Cardiac septum (tissue), 1 donor: ENCODE data around the gene CACNA1C. TPM values are rescaled to one million over a fixed set of nuclear protein-coding genes. Genes with fewer than 3 reads are reported as not detected.
A peak's percentile ranks its signal among the peaks of the same experiment; 100 is the strongest.

ENCODE experiments used
- DNase-seq: peaks from one replicate; pipeline ENCODE4 v3.0.0-alpha.2; 2020; ENCODE audit warnings: low spot score
- intact Hi-C: fragments of 100-400 bp; cut with DNase I; formaldehyde crosslinking; loops from one replicate; pipeline ENCODE4 v1.14.0; 2022
- total RNA-seq: library from RNA; stranded (reverse); fragmentation: NEBNext Ultra II Directional; extraction: Animal tissue kit (Norgen Biotek cat#: 25700); gene quantifications from one replicate; pipeline ENCODE4 v1.2.1, GENCODE V29; 2021
- donor health status: DM: no; HTN: no; CAD: no.

Gene CACNA1C
- total RNA-seq, 1 donor from 2014 or later, result 182 TPM

DNA sequence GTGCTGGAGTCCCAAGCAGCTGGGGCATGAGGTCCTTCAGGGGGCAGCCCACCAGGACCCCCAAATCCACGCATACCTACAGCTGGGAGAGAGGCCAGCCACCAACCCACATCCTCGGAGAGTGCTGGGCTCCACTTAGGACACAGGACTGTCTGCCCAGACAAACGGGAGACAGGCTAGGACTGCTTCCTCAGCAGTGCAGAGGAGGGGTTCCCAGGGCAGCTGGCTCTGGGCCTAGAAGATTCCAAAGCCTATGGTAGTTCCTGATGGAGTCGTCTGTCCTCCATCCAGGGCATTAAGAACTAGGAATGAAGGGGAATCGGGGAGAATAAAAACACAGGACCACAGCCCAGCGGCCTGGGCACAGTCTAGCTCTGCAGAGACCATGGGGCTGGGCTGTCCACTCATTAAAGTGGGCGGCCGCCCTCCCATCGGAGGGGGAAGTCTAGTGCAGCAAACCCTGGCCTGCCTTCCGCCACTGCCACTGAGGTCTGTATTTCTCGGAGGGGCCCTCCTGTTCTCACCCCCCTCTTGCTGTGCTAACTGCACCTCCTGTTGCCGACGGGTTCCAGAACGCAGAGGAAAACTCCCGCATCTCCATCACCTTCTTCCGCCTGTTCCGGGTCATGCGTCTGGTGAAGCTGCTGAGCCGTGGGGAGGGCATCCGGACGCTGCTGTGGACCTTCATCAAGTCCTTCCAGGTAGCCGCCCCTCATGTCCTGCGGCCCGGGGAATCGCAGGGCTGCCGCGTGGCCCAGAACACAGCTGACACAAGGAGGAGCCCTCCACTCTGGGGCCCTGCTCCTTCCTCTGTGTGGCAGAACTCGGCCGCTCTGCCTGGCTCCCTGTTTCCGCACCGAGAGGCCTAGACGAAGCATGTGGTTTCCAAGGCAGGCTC lies 598.5 kb downstream of the CACNA1C start:
- intact Hi-C loops, result no loop called here
- DNase-seq, result peak; percentile 71

DNA sequence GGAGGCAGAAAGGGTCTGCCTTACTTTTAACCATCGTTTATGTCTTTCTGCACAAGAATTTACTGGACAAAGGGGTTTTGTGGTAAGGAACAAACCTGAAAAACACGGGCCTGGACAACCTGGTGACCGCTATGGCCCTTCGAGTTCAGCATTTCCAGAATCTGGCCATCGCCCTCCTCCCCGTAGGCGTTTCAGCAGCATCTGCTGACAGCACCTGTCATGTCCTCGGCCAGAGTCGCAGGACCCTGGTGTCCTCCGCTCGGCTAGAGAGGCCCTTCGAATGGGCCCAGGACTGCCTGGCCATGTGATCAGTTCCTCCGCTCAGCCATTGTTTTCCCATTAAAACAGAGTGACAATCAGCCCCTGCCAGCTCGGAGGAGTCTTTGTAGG lies 599.2 kb downstream of the CACNA1C start:
- intact Hi-C loops, result no loop called here
- peak; percentile 54 for DNase-seq

DNA sequence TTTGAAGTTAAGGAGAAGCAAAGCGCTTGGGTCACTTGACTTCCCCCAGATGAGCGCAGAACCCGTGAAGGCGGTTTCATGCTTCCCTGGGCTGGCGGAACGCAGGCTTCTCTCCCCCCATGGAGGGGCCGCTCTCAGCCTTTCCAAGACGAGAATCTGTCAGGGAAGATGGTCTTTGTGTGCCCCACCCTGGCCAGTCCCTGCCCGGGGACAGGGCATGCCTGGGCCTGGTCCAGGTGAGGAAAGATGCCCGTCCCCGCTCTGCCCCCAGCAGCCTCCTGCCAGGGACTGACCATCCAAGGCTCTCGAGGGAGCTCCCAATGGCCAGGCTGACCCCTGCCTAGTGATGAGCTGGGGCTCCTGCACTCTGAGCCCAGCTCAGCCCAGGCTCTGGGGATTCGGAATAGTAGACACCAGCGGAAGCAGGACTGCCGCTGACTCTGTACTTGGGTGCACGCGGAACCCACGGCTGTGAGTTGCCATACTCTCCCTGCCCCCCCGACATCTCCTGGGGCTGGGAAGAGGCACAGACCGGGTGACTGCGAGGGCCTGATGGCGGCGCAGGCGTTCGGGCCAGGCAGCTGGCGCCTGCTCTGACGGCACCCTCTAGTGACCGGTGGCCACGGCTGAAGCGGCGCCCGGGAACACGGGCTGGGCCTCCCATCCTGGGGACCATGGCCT lies 599.8 kb downstream of the CACNA1C start:
- intact Hi-C loops, result no loop called here
- peak; percentile 71 for DNase-seq

DNA sequence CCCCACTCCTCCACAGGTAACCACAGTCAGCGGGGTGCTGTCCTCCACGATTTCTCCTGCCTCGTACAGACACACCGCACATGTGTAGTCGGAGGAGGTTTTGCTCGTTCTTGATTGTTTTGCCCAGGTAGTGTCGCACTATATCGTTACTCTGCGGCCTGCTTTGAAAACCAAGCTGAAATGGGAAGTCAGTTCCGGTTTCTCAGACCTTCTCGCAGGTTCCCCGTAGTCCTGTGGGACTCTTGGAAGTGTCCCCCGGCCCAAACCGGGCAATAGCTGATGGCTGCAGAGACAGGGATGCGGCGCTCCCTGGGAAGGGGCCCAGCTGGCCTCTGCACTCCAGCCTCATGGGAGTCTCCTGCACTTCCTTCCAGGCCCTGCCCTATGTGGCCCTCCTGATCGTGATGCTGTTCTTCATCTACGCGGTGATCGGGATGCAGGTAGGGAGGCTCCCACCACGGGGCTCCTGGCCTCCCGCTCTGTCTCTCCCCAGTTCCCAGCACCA lies 600.7 kb downstream of the CACNA1C start:
- peak; percentile 24 for DNase-seq
- intact Hi-C loops, result no loop called here

DNA sequence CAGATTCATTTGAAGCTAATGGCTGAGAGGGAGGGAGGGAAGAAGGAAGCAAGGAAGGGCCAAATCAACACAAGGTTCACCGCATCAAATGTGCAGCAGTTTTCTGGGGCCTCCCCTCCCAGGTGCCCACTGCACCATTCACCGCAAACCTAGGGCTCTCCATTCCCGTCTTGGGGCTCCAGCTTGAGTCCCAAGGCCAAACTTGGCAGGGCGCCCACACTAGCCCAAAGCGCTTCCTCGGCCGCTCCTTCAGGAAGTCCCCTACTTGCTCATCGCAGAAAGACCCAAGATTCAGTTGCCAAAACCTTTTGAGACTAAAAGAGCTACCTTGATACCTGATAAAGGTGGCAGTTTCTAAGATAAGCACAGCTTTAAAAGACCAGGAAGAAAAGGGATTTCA lies 601.5 kb downstream of the CACNA1C start:
- peak; percentile 67 for DNase-seq
- intact Hi-C loops, result no loop called here

DNA sequence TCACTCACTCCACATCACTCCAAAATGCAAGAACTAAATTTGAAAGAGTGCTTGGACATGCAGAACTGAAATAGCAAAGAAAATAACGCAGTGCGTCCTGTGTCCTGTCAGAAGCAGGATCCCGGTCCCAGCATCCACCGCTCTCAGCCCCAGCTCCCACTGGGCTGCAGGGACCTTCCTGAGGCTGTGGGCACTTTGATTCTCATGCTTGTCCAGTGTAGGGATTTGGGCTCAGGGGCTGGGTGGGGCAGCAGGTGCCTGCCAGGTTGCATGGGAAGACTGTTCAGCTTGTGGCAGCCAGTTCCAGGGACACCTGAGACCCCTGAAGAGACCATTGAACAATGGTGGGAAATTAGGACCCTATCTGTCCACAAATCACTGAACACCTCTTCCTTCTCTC lies 602.0 kb downstream of the CACNA1C start:
- intact Hi-C loops, result no loop called here

DNA sequence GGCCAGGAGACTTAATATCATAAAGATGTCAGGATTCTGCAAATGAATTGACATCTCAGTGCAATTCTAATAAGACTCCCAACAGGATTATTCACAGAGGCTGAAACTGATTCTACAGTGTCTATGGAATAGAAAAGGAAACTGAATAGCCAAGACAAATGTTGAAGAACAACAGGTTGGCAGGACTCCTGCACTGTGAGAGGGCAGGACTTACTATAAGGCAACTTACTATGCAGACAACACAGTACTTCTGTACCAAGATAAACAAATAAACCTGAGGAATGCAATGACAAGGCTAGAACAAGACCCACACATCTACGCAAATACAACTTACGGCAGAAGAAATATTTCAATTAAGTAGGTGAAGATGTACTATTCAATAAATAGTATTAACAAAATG lies 609.7 kb downstream of the CACNA1C start:
- DNase-seq, result no peak
- intact Hi-C loops, result no loop called here

More for the DNA sequence above, 602.0 kb downstream of the CACNA1C start:
- peak; percentile 41 for DNase-seq

DNA sequence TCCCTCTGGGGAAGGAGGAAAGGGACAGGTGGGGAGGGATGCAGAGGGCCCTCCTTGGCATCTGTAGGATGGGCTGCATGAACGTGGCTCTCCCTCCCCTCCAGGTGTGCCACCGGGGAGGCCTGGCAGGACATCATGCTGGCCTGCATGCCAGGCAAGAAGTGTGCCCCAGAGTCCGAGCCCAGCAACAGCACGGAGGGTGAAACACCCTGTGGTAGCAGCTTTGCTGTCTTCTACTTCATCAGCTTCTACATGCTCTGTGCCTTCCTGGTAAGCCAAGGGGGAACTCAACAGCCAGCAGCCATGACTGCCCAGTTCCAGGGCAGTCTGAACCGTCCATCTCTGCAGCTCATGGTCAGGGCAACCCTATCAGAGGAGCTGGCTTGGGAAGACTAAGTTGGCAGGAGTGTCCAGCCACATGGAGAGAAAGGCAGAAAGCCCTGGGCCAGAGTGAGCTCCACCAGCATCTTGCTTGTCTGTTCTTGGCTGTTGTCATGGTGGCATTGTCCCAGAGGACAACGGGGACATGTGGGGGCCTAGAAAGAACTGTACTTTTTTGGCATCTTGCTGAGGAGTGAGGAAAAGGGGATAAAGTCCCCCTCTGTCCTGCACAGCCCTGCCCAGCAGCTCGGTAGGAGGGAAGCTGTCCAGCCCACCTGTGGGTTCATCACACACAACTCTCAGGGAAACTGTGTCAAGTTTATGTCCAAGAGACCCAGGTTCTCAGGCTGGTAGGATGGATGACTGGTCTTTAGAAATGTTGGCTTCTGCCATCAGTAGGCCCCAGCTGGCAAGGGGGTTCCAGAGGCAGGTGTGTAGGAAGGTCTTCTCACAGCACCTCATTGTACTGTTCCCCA lies 612.2 kb downstream of the CACNA1C start:
- DNase-seq, result no peak
- intact Hi-C loops, result no loop called here

DNA sequence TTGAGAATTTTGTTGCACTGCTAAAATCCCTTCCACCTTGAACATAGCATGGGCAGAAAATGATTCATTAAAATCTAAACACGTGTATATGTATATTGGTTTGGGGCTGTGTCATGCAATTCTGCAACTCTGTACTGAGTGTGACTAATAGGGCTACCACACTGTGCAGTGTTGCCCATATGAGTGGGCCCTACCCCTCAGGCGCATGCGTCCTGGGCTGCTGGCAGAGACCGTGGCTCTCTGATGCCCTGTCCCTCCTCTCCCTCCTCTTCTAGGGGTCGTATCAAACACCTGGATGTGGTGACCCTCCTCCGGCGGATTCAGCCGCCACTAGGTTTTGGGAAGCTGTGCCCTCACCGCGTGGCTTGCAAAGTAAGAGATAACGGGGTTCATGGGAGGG lies 613.6 kb downstream of the CACNA1C start:
- no peak for DNase-seq
- intact Hi-C loops, result no loop called here

DNA sequence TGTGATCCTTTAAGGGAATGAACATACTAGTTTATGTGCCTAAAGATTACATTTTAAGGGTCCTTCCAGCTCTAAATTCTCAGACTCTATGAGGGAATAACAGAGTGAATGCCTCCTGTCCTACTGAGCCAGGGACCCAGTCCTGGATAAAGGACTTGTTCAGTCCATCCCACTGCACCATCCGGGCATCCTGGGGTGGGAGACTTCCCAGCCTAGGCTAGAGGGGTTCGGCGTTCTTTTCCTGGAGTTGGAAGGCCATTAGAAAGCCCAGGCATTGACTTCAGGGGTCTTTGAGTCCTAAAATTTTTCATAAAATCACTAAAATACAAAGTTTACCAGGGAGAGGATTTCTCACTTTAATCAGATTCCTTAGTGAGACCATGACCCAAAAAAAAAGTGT lies 614.1 kb downstream of the CACNA1C start:
- DNase-seq, result no peak
- intact Hi-C loops, result no loop called here

DNA sequence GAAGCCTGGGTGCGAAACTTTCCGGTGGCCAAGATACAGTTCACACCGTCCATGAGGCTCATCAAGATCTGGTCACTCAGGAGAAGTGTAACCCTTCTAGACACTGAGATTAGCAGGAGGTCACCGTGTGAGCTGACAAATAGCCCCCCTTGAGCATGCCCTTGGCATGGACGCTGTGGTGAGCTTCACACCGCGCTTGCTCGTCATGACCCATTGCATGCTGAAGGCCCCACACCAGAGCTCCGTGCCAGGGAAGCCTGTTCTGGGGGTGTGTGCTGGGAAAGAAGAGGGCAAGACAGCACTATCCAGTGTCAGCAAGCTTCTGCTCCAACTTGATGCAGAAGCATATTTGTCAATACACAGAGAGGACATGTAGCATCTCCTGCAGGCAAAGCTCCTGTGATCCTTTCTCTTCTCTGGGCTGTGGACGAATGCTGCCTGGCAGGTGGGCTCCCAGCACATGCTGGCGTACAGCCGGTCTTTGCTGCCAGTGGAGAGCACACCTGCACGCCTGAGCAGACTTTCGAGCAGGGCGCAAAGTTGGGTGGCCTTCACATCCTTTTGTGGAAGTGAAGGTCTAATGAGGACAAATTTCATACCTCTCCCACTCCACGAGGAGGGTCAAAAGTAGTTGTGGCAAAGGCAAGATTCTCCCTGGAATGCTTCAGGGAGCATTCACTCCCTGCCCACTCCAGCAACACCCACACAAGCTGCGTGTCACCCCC lies 615.1 kb downstream of the CACNA1C start:
- intact Hi-C loops, result no loop called here
- no peak for DNase-seq

DNA sequence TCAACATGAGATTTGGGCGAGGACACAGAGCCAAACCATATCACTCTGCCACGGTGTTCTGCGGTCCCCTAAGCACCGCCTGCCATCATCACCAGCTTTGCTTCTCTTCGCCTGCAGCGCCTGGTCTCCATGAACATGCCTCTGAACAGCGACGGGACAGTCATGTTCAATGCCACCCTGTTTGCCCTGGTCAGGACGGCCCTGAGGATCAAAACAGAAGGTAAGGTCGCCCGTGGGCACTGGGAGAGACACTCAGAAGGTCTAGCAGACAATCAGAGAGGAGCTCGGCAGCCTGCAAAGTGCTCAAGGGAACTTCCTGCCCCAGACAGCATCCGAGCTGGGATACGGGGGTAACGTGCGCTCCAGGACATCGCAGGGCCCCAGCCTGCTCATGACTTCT lies 616.0 kb downstream of the CACNA1C start:
- DNase-seq, result no peak
- intact Hi-C loops, result no loop called here

DNA sequence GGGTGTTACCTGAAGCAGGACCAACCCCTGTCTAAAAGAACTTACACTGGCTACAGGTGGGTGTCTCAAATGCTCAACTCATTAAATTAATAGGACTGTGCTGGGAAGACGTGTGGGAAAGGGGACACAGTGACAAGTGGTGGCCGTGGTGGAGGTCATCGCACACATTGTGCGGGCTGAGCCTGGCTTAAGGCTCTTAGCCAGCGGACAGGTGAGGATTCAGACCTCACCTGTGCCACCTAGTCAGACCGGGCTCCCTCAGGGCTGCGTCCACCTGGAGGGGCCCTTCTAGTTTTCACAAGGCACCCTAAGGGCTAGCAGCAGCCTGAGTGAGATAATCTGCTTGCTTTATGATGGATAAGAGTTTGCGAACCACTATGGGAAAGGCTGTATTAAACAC lies 616.8 kb downstream of the CACNA1C start:
- no peak for DNase-seq
- intact Hi-C loops, result no loop called here

DNA sequence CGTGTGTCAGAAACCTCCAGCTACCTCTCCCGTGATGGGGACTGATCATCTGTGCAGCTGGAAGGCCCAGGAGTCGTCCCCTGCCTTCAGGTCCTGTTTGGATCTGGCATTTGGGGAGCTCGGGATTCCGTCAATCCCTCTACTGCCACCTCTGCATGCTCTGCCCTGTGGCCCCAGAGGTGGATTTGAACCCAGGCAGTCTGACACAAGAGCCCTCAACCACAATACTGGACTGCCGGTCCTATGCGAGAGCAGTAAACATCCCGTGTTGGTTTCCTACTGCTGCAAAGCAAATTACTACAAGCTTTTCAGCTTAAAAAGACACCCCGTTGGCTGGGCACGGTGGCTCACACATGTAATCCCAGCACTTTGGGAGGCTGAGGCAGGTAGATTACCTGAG lies 620.1 kb downstream of the CACNA1C start:
- intact Hi-C loops, result no loop called here
- no peak for DNase-seq

DNA sequence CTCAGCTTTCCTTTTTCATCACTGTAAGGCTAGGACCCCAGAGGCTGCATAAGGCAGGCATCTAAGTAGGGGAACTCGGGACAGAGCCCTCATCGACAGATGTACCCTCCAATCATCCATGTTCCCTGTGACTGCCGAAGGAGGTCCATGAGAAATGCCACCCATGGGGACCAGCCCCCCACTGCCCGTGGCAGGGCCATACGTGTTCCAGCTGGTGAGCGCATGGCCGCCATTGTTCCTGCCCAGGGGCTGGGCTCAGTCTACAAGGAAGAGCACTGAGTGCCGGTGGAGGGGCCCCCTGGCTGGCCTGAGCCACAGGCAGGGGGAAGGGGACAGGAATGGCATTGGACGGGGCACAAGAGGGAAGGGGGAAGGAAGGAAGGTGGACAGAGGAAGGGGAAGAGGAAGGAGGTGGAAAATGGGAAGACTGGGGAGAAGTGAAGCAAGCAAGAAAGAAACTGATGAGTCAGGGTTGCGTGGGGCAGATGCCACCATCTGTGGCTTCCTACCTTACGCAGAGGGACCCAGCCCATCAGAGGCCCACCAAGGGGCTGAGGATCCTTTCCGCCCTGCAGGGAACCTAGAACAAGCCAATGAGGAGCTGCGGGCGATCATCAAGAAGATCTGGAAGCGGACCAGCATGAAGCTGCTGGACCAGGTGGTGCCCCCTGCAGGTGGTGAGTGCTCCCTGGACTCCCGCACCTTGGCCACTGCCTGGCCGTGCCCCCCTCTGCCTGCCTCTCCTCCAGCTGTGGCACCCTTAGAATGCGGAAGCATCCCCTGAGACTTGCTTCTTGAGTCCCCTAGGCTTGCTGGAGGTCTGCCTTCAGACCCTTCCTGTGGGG lies 621.4 kb downstream of the CACNA1C start:
- intact Hi-C loops, result no loop called here
- no peak for DNase-seq

DNA sequence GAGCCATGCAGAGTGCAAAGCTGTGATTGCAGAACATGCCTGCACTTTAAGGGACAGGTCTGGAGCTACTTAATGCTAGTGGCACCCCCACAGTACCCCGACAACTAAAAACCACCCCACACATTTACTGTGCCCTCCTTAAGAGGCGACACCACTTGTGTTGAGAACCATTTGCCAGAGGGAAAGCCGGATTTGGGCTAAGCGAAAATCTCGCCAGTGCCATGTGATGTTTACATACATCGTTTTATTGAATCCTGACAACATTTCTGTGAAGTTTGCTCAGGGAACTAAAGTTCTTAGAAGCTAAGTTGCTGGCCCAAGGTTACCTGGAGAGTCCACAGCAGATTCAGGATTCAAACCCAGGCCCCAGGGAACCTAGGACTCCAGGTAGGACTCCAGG lies 623.0 kb downstream of the CACNA1C start:
- no peak for DNase-seq
- intact Hi-C loops, result no loop called here

DNA sequence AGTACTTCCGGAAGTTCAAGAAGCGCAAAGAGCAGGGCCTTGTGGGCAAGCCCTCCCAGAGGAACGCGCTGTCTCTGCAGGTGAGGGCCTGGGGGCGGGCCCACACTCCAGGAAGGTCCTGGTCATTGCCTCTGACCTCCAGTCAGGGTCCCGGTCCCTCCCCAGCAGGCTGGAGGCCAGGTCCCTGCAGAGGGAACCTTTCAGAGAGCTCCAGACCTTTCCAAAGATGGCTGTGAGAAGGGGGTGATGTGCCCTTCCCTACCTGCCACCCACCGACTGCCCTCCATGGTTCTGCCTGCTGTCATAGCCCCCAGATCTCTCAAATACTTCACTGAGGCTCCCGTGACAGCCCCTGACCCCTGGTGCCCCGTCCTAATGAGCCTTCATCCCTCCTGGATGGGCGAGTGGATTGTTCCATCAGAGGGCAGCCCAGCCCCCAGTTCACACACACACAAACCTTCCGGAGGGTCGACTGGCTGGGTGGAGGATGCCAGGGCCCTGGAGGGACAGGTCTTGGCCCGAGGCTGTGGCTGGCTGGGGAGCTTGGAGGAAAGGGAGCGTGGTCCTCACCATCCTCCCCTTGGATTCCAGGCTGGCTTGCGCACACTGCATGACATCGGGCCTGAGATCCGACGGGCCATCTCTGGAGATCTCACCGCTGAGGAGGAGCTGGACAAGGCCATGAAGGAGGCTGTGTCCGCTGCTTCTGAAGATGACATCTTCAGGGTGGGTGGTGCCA lies 624.5 kb downstream of the CACNA1C start:
- no peak for DNase-seq

DNA sequence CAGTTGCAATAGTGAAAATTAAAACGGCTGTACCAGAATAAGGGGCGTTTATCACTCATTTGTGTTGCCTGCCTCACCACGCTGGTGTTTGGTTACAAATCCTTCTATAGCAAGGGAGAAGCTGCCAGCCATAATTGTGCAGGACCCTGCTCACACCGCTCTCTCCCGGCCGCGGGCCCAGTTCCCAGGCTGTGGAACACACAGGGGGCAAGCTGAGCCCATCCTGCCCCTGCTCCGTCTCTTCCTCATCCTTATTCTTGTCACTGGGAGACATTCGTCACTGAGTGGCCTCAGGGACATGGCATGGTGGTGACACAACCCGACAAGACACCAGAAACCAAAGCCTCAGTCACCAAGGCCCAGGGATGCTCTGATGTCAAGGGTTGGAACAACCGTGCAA lies 625.6 kb downstream of the CACNA1C start:
- intact Hi-C loops, result no loop called here
- DNase-seq, result no peak

More for the DNA sequence above, 624.5 kb downstream of the CACNA1C start:
- intact Hi-C loops, result no loop called here
